BLaER1 treated with 17β-estradiol and CSF1 and Interleukin-3, amounts not matched to agents 10 nM and 100 nM (cell line): ENCODE data around the gene LRRTM3.

Experiments
- H3K27ac ChIP-seq, 11 experiments: shearing (Covaris generic); formaldehyde crosslinking; 2 replicates each; pipeline ENCODE4 v1.8.1; 2022
- H3K27me3 ChIP-seq, 11 experiments: shearing (Covaris generic); formaldehyde crosslinking; 2 replicates each; pipeline ENCODE4 v1.8.1; 2022
- H3K36me3 ChIP-seq, 11 experiments: shearing (Covaris generic); formaldehyde crosslinking; 2 replicates each; pipeline ENCODE4 v1.8.1; 2022
- H3K4me1 ChIP-seq, 10 experiments: shearing (Covaris generic); formaldehyde crosslinking; 2 replicates each; pipeline ENCODE4 v1.8.1; 2022
- H3K4me2 ChIP-seq, 11 experiments: shearing (Covaris generic); formaldehyde crosslinking; 2 replicates each; pipeline ENCODE4 v1.8.1; 2022
- H3K4me3 ChIP-seq, 10 experiments: shearing (Covaris generic); formaldehyde crosslinking; 2 replicates each; pipeline ENCODE4 v1.8.1; 2022
- H3K9ac ChIP-seq, 11 experiments: shearing (Covaris generic); formaldehyde crosslinking; 2 replicates each; pipeline ENCODE4 v1.8.1; 2022
- H3K9me3 ChIP-seq, 11 experiments: shearing (Covaris generic); formaldehyde crosslinking; replicated peaks in 1 of 11; 2 replicates each; pipeline ENCODE4 v1.8.1; 2022
- H4K20me1 ChIP-seq, 11 experiments: shearing (Covaris generic); formaldehyde crosslinking; 2 replicates each; pipeline ENCODE4 v1.8.1; 2022
- Cebpa-rat ChIP-seq, 11 experiments: shearing (Covaris generic); IDR thresholded peaks; 2 replicates each; pipeline ENCODE4 v1.8.1; 2022

LRRTM3 gene

GRCh38 chr10:67127441-67127840 is 201.6 kb downstream of the LRRTM3 start:
- no peak overlapping the region for H3K4me3 ChIP-seq
- no peaks in the 10 kb centered on the region for H3K36me3 ChIP-seq
- H3K4me2 ChIP-seq, result no peak overlapping the region
- no peak overlapping the region for H3K27ac ChIP-seq
- no peaks in the 10 kb centered on the region for H3K4me1 ChIP-seq
- no peaks in the 10 kb centered on the region for H3K9me3 ChIP-seq
- no peaks in the 10 kb centered on the region for H4K20me1 ChIP-seq
- H3K9ac ChIP-seq, result no peak overlapping the region
- no peaks in the 10 kb centered on the region for H3K27me3 ChIP-seq
- no peak for TF ChIP-seq Cebpa-rat (IDR thresholded peaks at IDR 0.05)

GRCh38 chr10:67140641-67141040 is 214.8 kb downstream of the LRRTM3 start:
- H3K27ac ChIP-seq, result no peak overlapping the region
- H3K4me2 ChIP-seq, result no peak overlapping the region
- no peak overlapping the region for H3K4me3 ChIP-seq
- no peaks in the 10 kb centered on the region for H3K9me3 ChIP-seq
- no peak overlapping the region for H3K9ac ChIP-seq
- no peak for TF ChIP-seq Cebpa-rat (IDR thresholded peaks at IDR 0.05)
- no peaks in the 10 kb centered on the region for H3K27me3 ChIP-seq
- H4K20me1 ChIP-seq, result no peaks in the 10 kb centered on the region
- H3K36me3 ChIP-seq, result no peaks in the 10 kb centered on the region
- no peaks in the 10 kb centered on the region for H3K4me1 ChIP-seq

DNA sequence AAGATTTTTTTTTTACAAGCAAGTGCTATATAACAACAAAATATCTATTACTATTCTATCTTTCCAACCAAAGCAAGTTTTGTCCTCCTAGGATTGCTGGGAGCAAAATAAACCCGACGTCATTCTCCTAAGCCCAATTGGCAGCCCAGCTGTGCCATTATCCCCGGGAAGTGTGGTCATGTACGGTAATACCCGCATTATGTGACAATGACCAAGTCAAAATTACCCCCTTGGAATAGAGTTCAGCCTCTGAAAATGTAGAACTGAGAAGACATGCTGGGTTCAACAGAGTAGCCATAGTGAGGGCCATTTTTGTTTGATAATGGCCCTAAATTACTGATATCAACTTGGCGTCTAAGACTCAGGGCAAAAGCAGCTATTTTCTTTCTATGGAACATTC is 215.5 kb downstream of the LRRTM3 start:
- no peaks in the 10 kb centered on the region for H3K4me1 ChIP-seq
- no peak overlapping the region for H3K9ac ChIP-seq
- H3K36me3 ChIP-seq, result no peaks in the 10 kb centered on the region
- TF ChIP-seq Cebpa-rat (IDR thresholded peaks at IDR 0.05), result no peak
- no peak overlapping the region for H3K27ac ChIP-seq
- no peaks in the 10 kb centered on the region for H3K9me3 ChIP-seq
- H3K4me2 ChIP-seq, result no peak overlapping the region
- H3K4me3 ChIP-seq, result no peak overlapping the region
- H4K20me1 ChIP-seq, result no peaks in the 10 kb centered on the region
- no peaks in the 10 kb centered on the region for H3K27me3 ChIP-seq

DNA sequence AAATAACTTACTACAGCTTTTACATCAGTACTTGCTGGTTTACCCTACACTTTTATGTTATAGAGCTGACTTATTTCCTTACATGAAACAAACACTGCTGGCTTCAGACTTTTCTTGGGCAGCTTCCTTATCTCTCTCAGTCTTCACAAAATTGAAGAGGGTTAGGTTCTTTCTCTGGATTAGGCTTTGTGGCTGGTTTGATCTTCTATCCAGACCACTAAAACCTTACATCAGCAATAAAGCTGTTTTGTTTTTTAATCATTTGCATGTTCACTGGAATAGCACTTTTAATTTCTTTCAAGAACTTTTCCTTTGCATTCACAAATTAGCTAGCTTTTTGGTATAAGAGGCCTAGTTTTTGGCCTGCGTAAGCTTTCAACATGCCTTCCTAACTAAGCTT is 218.7 kb downstream of the LRRTM3 start:
- H3K9ac ChIP-seq, result no peak overlapping the region
- H3K4me2 ChIP-seq, result no peak overlapping the region
- no peaks in the 10 kb centered on the region for H3K9me3 ChIP-seq
- H3K27ac ChIP-seq, result no peak overlapping the region
- H4K20me1 ChIP-seq, result no peaks in the 10 kb centered on the region
- no peaks in the 10 kb centered on the region for H3K4me1 ChIP-seq
- no peak overlapping the region for H3K4me3 ChIP-seq
- no peaks in the 10 kb centered on the region for H3K36me3 ChIP-seq
- TF ChIP-seq Cebpa-rat (IDR thresholded peaks at IDR 0.05), result no peak
- no peaks in the 10 kb centered on the region for H3K27me3 ChIP-seq
